ENCODE data around the gene TGM4.
"Not testable (repeated sequence)": the region's sequence is repeated elsewhere in the genome, so short reads cannot be mapped to it uniquely, and the experiment has no call there.

TGM4 gene

DNA sequence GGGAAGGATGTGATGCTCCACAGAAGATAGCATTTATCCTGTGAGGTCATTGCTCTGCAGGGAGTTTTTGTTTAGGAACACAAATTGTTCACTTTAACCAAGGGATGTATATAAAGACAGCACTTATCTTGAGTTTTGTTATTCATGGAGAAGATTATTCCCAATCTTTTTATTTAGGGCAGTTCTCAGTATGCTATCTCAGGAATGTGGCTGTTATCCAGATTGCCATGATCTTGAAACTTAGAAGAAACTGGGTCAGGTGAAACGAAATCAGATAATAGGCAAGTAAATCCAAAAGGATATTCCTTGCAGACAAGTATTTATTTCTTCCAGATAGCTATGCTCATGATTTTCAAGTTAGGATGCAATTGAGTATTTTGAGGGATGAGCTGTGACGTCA is 32.0 kb upstream of the TGM4 start:
- no CpG with 5 or more reads among the region's 2 CpGs for WGBS (ENCODE audit: extremely low coverage, insufficient coverage, insufficient read length)
- Histone ChIP-seq H3K27ac (ENCODE audit: low read depth, low read length) (no peak overlapping the region), H4K12ac (ENCODE audit: low read depth, low read length) (no peak overlapping the region), H3K36me3 (ENCODE audit: control insufficient read depth in 1 of 2, insufficient read depth in 2 of 2, low read length in 2 of 2) (peaks cover 9 to 12% of the 10 kb centered on the region in 2 experiments), H3K79me1 (ENCODE audit: low read length) (no peaks in the 10 kb centered on the region), H3K79me2 (ENCODE audit: control insufficient read depth, insufficient read depth, low read length, poor library complexity) (no peaks in the 10 kb centered on the region), H3K4me3 (ENCODE audit: low read depth, low read length) (no peak overlapping the region), H3K9me3 (ENCODE audit: insufficient read depth, low read depth, low read length) (peaks cover 2% of the 10 kb centered on the region), H3K9ac (ENCODE audit: low read length) (no peak overlapping the region), H3K4ac (ENCODE audit: low read depth, low read length) (no peak overlapping the region), H3K23ac (ENCODE audit: low read length) (no peak overlapping the region), H3K18ac (ENCODE audit: low read length) (no peak overlapping the region), H4K8ac (ENCODE audit: low read depth, low read length) (no peak overlapping the region), H3K4me2 (ENCODE audit: low read length) (no peak overlapping the region), H3K27me3 (ENCODE audit: insufficient read depth, low read length) (no peaks in the 10 kb centered on the region), H2BK12ac (ENCODE audit: low read length) (no peak overlapping the region), H3K14ac (ENCODE audit: low read length) (no peak overlapping the region), H2BK120ac (ENCODE audit: insufficient read depth, low read length, poor library complexity) (no peak overlapping the region), H2AFZ (ENCODE audit: insufficient read depth, low read length, poor library complexity) (no peak overlapping the region), H4K91ac (ENCODE audit: low read depth, low read length) (no peak overlapping the region), H2BK5ac (ENCODE audit: low read depth, low read length, poor library complexity) (no peak overlapping the region), H3K4me1 (ENCODE audit: control insufficient read depth in 1 of 2, insufficient read depth in 2 of 2, low read length in 2 of 2) (peaks cover 0 to 6% of the 10 kb centered on the region in 2 experiments), H2AK5ac (ENCODE audit: low read length) (no peak overlapping the region)
- no peak for DNase-seq

DNA sequence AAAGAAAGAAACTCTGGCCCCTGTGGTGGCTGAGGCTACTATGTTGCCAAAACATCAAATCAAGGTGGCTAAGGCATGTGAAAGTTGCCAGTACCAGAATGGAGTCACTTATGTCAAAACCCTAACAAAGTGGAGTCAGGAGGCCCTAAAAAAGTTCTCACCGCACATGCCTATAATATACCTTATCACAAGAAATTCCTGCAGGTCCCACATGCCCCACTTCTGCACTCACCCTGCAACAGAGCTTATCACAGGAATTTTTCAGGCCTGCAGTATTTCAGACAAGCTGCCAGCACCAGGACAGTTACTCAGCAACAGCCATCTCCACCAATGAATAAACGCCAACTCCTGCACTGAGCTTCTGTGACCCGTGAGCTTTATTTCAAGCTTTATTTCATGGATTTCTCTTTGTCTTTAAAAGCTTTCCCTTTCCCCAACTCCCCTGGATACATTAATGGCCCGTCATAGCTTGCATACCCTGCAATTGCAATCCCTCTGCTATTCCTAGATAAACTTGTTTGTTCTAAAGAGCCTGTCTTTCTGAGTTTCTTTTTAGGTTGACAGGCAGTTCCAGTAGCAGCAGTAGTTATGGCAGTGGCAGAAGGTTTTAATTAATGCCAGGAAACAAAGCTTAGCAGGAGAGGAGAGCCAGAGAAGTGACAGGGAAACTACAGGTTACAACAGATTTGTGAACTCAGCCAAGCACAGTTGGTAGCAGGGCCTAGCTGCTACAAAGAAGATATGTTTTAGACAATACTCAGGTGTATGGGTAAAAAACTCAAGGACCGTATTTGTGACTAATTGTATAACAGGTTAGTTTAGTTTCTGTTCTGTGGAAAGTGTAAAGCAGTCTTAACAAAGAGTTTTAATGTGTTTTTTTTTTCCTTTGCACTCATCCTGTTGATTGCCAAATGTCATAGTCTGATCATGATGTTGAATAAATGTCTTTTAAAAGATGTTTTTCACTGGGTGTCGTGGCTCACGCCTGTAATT is 28.6 kb upstream of the TGM4 start:
- Histone ChIP-seq H4K91ac (ENCODE audit: low read depth, low read length) (peak overlapping the region; percentile 13), H3K4ac (ENCODE audit: low read depth, low read length) (no peak overlapping the region), H3K4me1 (ENCODE audit: control insufficient read depth in 1 of 2, insufficient read depth in 2 of 2, low read length in 2 of 2) (peaks cover 0 to 6% of the 10 kb centered on the region in 2 experiments), H2AFZ (ENCODE audit: insufficient read depth, low read length, poor library complexity) (no peak overlapping the region), H3K23ac (ENCODE audit: low read length) (no peak overlapping the region), H3K27me3 (ENCODE audit: insufficient read depth, low read length) (no peaks in the 10 kb centered on the region), H3K14ac (ENCODE audit: low read length) (no peak overlapping the region), H4K8ac (ENCODE audit: low read depth, low read length) (no peak overlapping the region), H3K4me2 (ENCODE audit: low read length) (peak overlapping the region; percentile 56), H3K18ac (ENCODE audit: low read length) (no peak overlapping the region), H3K9me3 (ENCODE audit: insufficient read depth, low read depth, low read length) (no peaks in the 10 kb centered on the region), H3K79me1 (ENCODE audit: low read length) (no peaks in the 10 kb centered on the region), H2AK5ac (ENCODE audit: low read length) (no peak overlapping the region), H3K36me3 (ENCODE audit: control insufficient read depth in 1 of 2, insufficient read depth in 2 of 2, low read length in 2 of 2) (peaks cover 2 to 3% of the 10 kb centered on the region in 2 experiments), H3K4me3 (ENCODE audit: low read depth, low read length) (no peak overlapping the region), H2BK120ac (ENCODE audit: insufficient read depth, low read length, poor library complexity) (no peak overlapping the region), H3K27ac (ENCODE audit: low read depth, low read length) (peak overlapping the region; percentile 82), H3K79me2 (ENCODE audit: control insufficient read depth, insufficient read depth, low read length, poor library complexity) (no peaks in the 10 kb centered on the region), H4K12ac (ENCODE audit: low read depth, low read length) (no peak overlapping the region), H2BK12ac (ENCODE audit: low read length) (no peak overlapping the region), H3K9ac (ENCODE audit: low read length) (no peak overlapping the region), H2BK5ac (ENCODE audit: low read depth, low read length, poor library complexity) (peak overlapping the region; percentile 32)
- peak; percentile 72 to 82 for DNase-seq
- WGBS (ENCODE audit: extremely low coverage, insufficient coverage, insufficient read length) = no CpG with 5 or more reads among the region's 7 CpGs

DNA sequence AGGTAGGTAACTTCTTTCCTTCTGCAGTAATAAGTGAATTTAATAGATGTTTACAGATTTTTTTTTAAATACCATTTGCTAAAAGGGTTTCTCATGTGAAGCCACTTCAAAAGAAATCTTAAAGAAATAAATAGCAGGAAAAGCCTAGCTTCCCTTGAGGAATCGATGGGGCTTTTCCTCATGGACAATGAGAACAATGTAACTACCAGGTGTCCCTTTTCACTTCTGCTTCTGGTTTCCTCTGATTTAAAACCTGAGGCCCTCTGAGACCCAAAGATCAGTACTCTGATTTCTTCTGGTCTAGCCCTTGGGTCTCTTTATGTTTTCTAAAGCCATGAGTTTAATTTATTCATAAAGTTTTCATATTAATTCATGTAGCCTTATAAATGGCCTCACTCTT is 25.8 kb upstream of the TGM4 start:
- Histone ChIP-seq H3K4me2 (ENCODE audit: low read length) (no peak overlapping the region), H3K4me1 (ENCODE audit: control insufficient read depth in 1 of 2, insufficient read depth in 2 of 2, low read length in 2 of 2) (peaks cover 0 to 6% of the 10 kb centered on the region in 2 experiments)

GRCh38 chr3:44856663-44857062 is 17.7 kb upstream of the TGM4 start:
- no CpG with 5 or more reads among the region's 6 CpGs for WGBS (ENCODE audit: extremely low coverage, insufficient coverage, insufficient read length)
- H4K91ac ChIP-seq (ENCODE audit: low read depth, low read length); H3K9ac ChIP-seq (ENCODE audit: low read length); H2AK5ac ChIP-seq (ENCODE audit: low read length); H2BK12ac ChIP-seq (ENCODE audit: low read length); H2BK120ac ChIP-seq (ENCODE audit: insufficient read depth, low read length, poor library complexity); H3K27me3 ChIP-seq (ENCODE audit: insufficient read depth, low read length); H3K4me2 ChIP-seq (ENCODE audit: low read length); H3K9me3 ChIP-seq (ENCODE audit: insufficient read depth, low read depth, low read length); H2BK5ac ChIP-seq (ENCODE audit: low read depth, low read length, poor library complexity); H3K36me3 ChIP-seq (ENCODE audit: control insufficient read depth in 1 of 2, insufficient read depth in 2 of 2, low read length in 2 of 2); H3K18ac ChIP-seq (ENCODE audit: low read length); H3K14ac ChIP-seq (ENCODE audit: low read length); H4K8ac ChIP-seq (ENCODE audit: low read depth, low read length); H2AFZ ChIP-seq (ENCODE audit: insufficient read depth, low read length, poor library complexity); H3K27ac ChIP-seq (ENCODE audit: low read depth, low read length); DNase-seq; H3K79me2 ChIP-seq (ENCODE audit: control insufficient read depth, insufficient read depth, low read length, poor library complexity); H3K23ac ChIP-seq (ENCODE audit: low read length); H4K12ac ChIP-seq (ENCODE audit: low read depth, low read length); H3K4me1 ChIP-seq (ENCODE audit: control insufficient read depth in 1 of 2, insufficient read depth in 2 of 2, low read length in 2 of 2); H3K4me3 ChIP-seq (ENCODE audit: low read depth, low read length); H3K79me1 ChIP-seq (ENCODE audit: low read length); H3K4ac ChIP-seq (ENCODE audit: low read depth, low read length): not testable (repeated sequence)

More for the DNA sequence above, 25.8 kb upstream of the TGM4 start:
- no peak overlapping the region for H2AFZ ChIP-seq (ENCODE audit: insufficient read depth, low read length, poor library complexity)
- no peak overlapping the region for H4K8ac ChIP-seq (ENCODE audit: low read depth, low read length)
- H2BK5ac ChIP-seq (ENCODE audit: low read depth, low read length, poor library complexity) = no peak overlapping the region
- no peak overlapping the region for H3K27ac ChIP-seq (ENCODE audit: low read depth, low read length)
- H3K4ac ChIP-seq (ENCODE audit: low read depth, low read length) = no peak overlapping the region
- no peak overlapping the region for H2BK120ac ChIP-seq (ENCODE audit: insufficient read depth, low read length, poor library complexity)
- no CpG with 5 or more reads among the region's 1 CpG for WGBS (ENCODE audit: extremely low coverage, insufficient coverage, insufficient read length)
- no peak overlapping the region for H2AK5ac ChIP-seq (ENCODE audit: low read length)
- H4K91ac ChIP-seq (ENCODE audit: low read depth, low read length) = no peak overlapping the region
- H3K79me1 ChIP-seq (ENCODE audit: low read length) = no peaks in the 10 kb centered on the region
- H2BK12ac ChIP-seq (ENCODE audit: low read length) = no peak overlapping the region
- no peak overlapping the region for H3K18ac ChIP-seq (ENCODE audit: low read length)
- no peak overlapping the region for H3K4me3 ChIP-seq (ENCODE audit: low read depth, low read length)
- H3K23ac ChIP-seq (ENCODE audit: low read length) = no peak overlapping the region
- H3K9ac ChIP-seq (ENCODE audit: low read length) = no peak overlapping the region
- H3K79me2 ChIP-seq (ENCODE audit: control insufficient read depth, insufficient read depth, low read length, poor library complexity) = no peaks in the 10 kb centered on the region
- H3K14ac ChIP-seq (ENCODE audit: low read length) = no peak overlapping the region
- no peaks in the 10 kb centered on the region for H3K9me3 ChIP-seq (ENCODE audit: insufficient read depth, low read depth, low read length)
- H3K36me3 ChIP-seq (ENCODE audit: control insufficient read depth in 1 of 2, insufficient read depth in 2 of 2, low read length in 2 of 2) = peaks cover 1 to 2% of the 10 kb centered on the region in 2 experiments
- no peak for DNase-seq
- H3K27me3 ChIP-seq (ENCODE audit: insufficient read depth, low read length) = no peaks in the 10 kb centered on the region
- no peak overlapping the region for H4K12ac ChIP-seq (ENCODE audit: low read depth, low read length)
